RWPE2 (cell line): ENCODE data around the gene B9D2.

Source experiments
- ATAC-seq: fragments of 200-7000 bp; cut with Tn5 transposase; 3 replicates; pipeline ENCODE4 v1.9.1; 2021; ENCODE audit warnings: low read depth
- DNase-seq: peaks from one replicate; pipeline ENCODE4 v3.0.0-alpha.2; 2020; ENCODE audit warnings: low spot score
- H3K27ac ChIP-seq: fragments of 450-650 bp; 2 replicates; pipeline ENCODE4 v1.5.1; 2017; ENCODE audit warnings: mild to moderate bottlenecking; ENCODE audit not compliant: poor library complexity, severe bottlenecking
- H3K27me3 ChIP-seq: fragments of 250-450 bp; sonication (Bioruptor Pico); 2 replicates; pipeline ENCODE4 v1.5.1; 2021; ENCODE audit warnings: mild to moderate bottlenecking, moderate library complexity; ENCODE audit not compliant: insufficient read depth, poor library complexity, severe bottlenecking
- H3K36me3 ChIP-seq: fragments of 250-450 bp; sonication (Bioruptor Pico); 2 replicates; pipeline ENCODE4 v1.5.1; 2020; ENCODE audit warnings: low read depth, mild to moderate bottlenecking, moderate library complexity
- H3K4me1 ChIP-seq: fragments of 250-450 bp; sonication (Bioruptor Pico); 2 replicates; pipeline ENCODE4 v1.5.1; 2021; ENCODE audit warnings: mild to moderate bottlenecking, moderate library complexity; ENCODE audit not compliant: insufficient read depth, poor library complexity, severe bottlenecking
- H3K4me3 ChIP-seq: fragments of 250-450 bp; sonication (Bioruptor Pico); 2 replicates; pipeline ENCODE4 v1.5.1; 2021; ENCODE audit warnings: mild to moderate bottlenecking, moderate library complexity; ENCODE audit not compliant: severe bottlenecking
- H3K9me3 ChIP-seq: fragments of 250-450 bp; sonication (Bioruptor Pico); 2 replicates; pipeline ENCODE4 v1.5.1; 2021; ENCODE audit warnings: mild to moderate bottlenecking, moderate library complexity; ENCODE audit not compliant: severe bottlenecking
- CTCF ChIP-seq: fragments of 450-650 bp; IDR thresholded peaks from one replicate; pipeline ENCODE4 v1.5.1; 2017; ENCODE audit warnings: mild to moderate bottlenecking, moderate library complexity; ENCODE audit not compliant: poor library complexity, severe bottlenecking

The B9D2 gene

GRCh38 chr19:41357746-41358145 lies 6.2 kb downstream of the B9D2 start:
- DNase-seq (no peak), ATAC-seq (no peak)
- peaks cover 2% of the 10 kb centered on the region for H3K4me1 ChIP-seq
- H3K4me3 ChIP-seq = no peak overlapping the region
- no peaks in the 10 kb centered on the region for H3K9me3 ChIP-seq
- H3K27me3 ChIP-seq = no peaks in the 10 kb centered on the region
- no peak overlapping the region for H3K27ac ChIP-seq
- no peaks in the 10 kb centered on the region for H3K36me3 ChIP-seq
- no peak for TF ChIP-seq CTCF

GRCh38 chr19:41356984-41357739 lies 6.8 kb downstream of the B9D2 start:
- no peaks in the 10 kb centered on the region for H3K4me1 ChIP-seq
- no peak overlapping the region for H3K4me3 ChIP-seq
- DNase-seq = no peak

GRCh38 chr19:41355802-41356201 lies 8.1 kb downstream of the B9D2 start:
- no peak for ATAC-seq
- Histone ChIP-seq H3K36me3 (no peaks in the 10 kb centered on the region; the same call in 1 of the 2 replicates), H3K27ac (no peak overlapping the region), H3K4me1 (no peaks in the 10 kb centered on the region), H3K9me3 (no peaks in the 10 kb centered on the region), H3K27me3 (no peaks in the 10 kb centered on the region), H3K4me3 (no peak overlapping the region)
- no peak for TF ChIP-seq CTCF
- no peak for DNase-seq

More at GRCh38 chr19:41356984-41357739, 6.8 kb downstream of the B9D2 start:
- ATAC-seq = no peak
- no peak for TF ChIP-seq CTCF
- H3K36me3 ChIP-seq = no peaks in the 10 kb centered on the region
- H3K9me3 ChIP-seq = no peaks in the 10 kb centered on the region
- H3K27me3 ChIP-seq = no peaks in the 10 kb centered on the region
- no peak overlapping the region for H3K27ac ChIP-seq

GRCh38 chr19:41355035-41355434 lies 8.9 kb downstream of the B9D2 start:
- Histone ChIP-seq H3K27ac (no peak overlapping the region), H3K4me3 (no peak overlapping the region), H3K27me3 (no peaks in the 10 kb centered on the region), H3K4me1 (peaks cover 4% of the 10 kb centered on the region), H3K9me3 (no peaks in the 10 kb centered on the region), H3K36me3 (no peaks in the 10 kb centered on the region; the same call in 1 of the 2 replicates)
- DNase-seq (no peak), ATAC-seq (no peak)
- TF ChIP-seq CTCF = no peak

GRCh38 chr19:41354343-41354953 lies 9.5 kb downstream of the B9D2 start:
- Histone ChIP-seq H3K4me3 (peak overlapping the region; percentile 67), H3K36me3 (peaks cover under 1% of the 10 kb centered on the region), H3K4me1 (peaks cover 4% of the 10 kb centered on the region), H3K27ac (no peak overlapping the region), H3K27me3 (no peaks in the 10 kb centered on the region), H3K9me3 (no peaks in the 10 kb centered on the region)
- TF ChIP-seq CTCF = peak; percentile 61
- DNase-seq (no peak), ATAC-seq (no peak)
